GM12864 (cell line): ENCODE measurements around the gene UBE2J2.

ENCODE experiments used
- DNase-seq: peaks from one replicate; pipeline ENCODE4 v3.0.0-alpha.2; 2011; ENCODE audit warnings: low read depth
- H3K4me3 ChIP-seq: 2 replicates; pipeline ENCODE4 v1.5.1; 2011; ENCODE audit warnings: mild to moderate bottlenecking, low read depth, low read length, control low read depth
- TF ChIP-seq, protein P1 (sequence below): IDR thresholded peaks from 2 replicates; pipeline ENCODE4 v1.5.1; 2011; ENCODE audit warnings: low read depth, mild to moderate bottlenecking, moderate library complexity, low read length, control low read depth, inconsistent platforms; ENCODE audit errors: missing control alignments

Gene UBE2J2

GRCh38 chr1:1212780-1213344, 60.8 kb downstream of the UBE2J2 start:
- no peak for DNase-seq
- TF ChIP-seq, protein P1, sequence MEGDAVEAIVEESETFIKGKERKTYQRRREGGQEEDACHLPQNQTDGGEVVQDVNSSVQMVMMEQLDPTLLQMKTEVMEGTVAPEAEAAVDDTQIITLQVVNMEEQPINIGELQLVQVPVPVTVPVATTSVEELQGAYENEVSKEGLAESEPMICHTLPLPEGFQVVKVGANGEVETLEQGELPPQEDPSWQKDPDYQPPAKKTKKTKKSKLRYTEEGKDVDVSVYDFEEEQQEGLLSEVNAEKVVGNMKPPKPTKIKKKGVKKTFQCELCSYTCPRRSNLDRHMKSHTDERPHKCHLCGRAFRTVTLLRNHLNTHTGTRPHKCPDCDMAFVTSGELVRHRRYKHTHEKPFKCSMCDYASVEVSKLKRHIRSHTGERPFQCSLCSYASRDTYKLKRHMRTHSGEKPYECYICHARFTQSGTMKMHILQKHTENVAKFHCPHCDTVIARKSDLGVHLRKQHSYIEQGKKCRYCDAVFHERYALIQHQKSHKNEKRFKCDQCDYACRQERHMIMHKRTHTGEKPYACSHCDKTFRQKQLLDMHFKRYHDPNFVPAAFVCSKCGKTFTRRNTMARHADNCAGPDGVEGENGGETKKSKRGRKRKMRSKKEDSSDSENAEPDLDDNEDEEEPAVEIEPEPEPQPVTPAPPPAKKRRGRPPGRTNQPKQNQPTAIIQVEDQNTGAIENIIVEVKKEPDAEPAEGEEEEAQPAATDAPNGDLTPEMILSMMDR, result no peak
- peak overlapping the region; percentile 24; the same call in 1 of the 2 replicates for H3K4me3 ChIP-seq

- TF ChIP-seq, protein P1, result no peak
- no peak overlapping the region for H3K4me3 ChIP-seq
- no peak for DNase-seq
These were observed 61.9 kb downstream of the UBE2J2 start for GRCh38 chr1:1211541-1212441.

DNA sequence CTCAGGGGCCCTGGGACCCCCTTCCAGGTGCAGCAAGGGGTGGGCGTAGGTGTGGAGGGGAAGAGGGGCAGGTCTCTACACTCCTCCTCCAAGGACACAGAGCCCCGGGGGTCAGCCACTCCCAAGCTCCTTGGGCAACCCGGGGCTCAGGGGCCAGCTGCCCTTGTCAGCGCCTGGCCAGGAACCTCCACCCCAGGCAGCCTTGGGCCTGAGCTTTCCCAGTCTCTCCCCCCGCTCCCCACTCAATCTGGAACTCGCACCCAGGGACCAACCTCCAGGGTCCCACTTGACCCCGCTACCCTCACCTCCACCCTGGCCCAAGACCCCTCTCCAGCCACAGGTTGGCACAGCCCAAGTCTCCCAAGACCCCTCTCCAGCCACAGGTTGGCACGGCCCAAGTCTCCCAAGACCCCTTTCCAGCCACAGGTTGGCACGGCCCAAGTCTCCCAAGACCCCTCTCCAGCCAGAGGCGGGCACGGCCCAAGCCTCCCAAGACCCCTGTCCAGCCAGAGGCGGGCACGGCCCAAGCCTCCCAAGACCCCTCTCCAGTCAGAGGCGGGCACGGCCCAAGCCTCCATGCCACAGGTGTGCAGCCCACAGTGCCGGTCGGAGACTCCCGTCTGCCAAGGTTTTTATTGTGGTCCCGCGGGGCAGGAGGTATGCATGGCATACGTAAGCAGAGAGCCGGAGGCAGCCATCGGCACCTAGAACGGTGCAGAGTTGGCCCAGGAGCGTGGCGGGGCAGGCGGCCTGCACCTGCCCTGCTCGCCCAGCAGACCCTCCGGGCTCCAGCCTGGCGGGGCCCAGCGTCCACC, 62.7 kb downstream of the UBE2J2 start:
- no peak for DNase-seq

GRCh38 chr1:1208713-1209433, 64.8 kb downstream of the UBE2J2 start:
- DNase-seq, result no peak
- TF ChIP-seq, protein P1, result no peak
- no peak overlapping the region for H3K4me3 ChIP-seq

More for the DNA sequence above, 62.7 kb downstream of the UBE2J2 start:
- TF ChIP-seq, protein P1, result no peak
- H3K4me3 ChIP-seq, result no peak overlapping the region

GRCh38 chr1:1207571-1207892, 66.1 kb downstream of the UBE2J2 start:
- no peak overlapping the region for H3K4me3 ChIP-seq
- DNase-seq, result no peak
- TF ChIP-seq, protein P1, result no peak

DNA sequence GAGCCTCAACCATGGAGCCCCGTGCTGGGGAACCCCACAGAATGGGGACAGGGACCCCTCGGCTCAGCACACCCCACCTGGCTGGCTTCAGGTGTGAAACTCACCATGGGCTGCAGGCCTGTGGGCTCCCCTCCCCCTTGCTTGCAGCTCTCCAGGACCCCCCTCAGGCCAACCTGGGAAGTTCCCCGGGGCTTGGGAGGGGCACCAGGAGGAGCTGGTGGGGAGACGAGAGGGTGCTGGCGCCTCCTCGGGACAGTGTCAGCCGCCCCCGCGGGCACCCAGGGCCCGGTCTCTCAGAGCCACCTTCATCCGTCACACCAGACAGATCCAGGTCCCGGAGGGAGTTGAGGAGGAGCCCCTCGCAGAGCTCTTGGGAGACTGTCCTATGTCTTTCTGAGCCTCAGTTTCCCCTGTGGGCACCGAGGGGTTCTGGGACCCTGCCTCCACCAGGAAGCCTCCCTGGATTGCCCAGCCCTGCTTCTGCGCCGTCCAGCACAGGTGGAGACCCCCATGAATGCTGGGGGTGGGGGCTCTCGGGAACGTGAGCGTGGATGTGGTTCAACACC, 66.6 kb downstream of the UBE2J2 start:
- TF ChIP-seq, protein P1, result no peak
- DNase-seq, result no peak
- H3K4me3 ChIP-seq, result no peak overlapping the region
